Activated T-cell treated with anti-CD3 and anti-CD28 coated beads for 24 hours (primary cell): ENCODE results near the gene ADNP.

ENCODE experiments used
- DNase-seq: peaks from one replicate; pipeline ENCODE4 v3.0.0-alpha.2; 2020; ENCODE audit warnings: low read depth

Gene ADNP

DNA sequence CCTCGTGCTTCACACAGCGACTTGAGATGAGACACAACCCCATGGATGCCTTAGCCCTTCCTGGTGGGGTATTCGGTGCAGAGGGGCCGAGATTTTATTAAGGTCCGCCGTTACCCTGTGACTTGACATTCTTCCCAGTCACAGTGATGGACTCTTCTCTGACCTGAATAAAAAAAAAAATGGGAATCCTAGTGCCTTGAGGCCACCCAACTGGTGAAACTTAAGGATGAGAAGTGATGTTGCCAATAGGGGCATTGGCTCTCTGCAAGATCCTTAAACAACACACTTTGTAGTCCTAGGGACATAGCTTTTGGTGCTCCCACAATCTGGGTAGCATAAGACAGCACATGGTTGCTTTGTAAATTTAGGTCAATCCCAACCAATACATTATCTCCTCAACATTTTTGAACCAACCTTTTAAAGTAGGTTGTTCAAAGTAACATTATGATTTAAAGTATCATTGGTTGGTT is 814 bp upstream of the ADNP start:
- no peak for DNase-seq

DNA sequence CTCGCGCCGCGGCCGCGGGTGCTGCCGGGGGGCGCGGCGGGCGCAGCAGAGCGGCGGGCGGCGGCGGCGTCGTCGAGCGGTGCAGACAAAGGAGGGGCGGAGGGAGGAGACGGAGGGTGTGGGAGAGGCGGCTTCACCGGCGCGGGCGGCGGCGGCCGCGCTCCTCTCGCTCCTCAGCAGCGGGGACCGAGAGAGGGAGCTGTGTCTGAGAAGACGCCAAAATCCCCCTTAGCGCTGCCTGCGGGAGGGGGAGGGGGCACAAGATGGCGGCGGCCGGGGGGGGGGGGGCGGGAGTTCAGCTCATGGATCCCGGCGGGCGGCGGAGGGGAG is 296 bp downstream of the ADNP start:
- no peak for DNase-seq

DNA sequence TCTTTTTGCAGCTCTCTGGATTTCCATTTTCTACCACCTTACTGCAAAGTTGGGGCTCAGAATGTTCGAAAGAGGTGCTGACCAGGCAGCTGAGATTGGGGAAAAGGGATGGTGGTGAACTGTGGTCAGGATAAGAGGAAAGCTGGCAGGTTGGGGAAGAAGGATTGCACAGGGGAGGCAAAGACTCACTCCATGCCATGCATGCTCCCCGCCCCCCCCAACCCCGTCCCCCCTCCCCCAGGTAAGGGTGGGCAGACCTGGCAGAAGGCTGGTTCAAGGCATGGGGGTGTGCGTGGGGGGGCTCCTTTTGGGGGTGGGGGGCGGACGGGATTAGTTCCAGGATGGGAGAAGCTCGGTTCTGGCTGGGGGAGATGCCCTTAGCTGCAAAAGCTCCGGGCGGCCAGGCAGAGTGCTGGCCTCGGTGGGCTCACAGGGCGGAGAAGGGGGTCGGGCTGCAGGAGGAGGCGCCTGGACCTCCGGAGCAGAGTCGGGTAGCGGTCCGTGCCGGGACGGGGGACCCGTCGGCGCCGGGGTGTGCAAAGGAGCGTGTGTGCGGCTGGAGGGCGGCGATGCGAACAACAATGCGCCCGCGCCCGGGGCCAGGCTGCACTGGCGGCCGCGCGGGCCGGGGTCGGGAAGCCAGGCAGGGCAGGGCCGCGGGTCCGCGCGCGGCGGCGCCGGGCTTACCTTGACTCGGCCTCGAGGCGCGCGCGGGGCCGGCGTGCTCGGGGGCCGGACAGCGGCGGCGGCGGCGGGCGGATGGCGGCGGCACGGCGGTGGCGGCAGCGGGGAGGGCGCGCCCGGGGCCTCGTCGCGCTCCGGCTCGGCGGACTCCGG is 880 bp downstream of the ADNP start:
- no peak for DNase-seq

DNA sequence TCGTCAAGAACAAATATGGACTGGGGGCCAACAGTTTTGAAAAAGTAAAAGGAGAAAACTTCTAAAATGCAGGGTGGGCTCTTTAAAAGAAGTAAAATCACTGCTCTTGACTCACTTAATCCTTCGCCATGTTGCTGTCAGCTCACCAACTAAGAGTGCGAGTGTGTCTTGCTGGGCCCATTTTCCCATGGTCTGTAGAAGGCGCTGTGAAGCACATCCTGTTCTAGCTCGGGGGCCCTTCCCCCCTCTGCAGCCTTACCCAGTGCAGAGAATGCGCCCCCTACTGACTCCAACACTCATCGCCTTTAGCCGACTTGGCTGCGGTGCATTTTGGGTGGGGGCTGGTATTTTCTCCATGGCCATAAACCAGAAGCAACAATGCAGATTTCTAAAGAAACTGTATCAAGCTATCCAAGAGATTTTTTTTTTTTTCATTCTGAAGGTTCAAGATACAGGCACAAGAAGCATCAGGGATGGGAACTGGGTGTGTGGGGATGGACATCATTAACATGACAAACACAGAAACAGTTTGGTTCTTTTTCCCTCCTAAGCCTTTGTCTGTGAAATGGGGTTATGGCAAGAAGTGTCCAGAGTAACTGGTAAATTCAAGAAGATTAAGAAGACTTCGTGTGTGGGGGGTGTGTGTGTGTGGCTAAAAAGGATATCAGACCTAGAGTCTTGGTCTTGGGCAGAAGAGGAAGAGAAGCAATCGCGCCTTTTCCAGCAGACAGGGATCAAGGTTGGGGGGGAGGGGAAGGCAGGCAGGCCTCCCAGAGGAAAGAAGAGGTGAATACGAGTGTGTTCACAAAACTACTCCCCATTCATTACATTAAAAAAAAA is 1.7 kb downstream of the ADNP start:
- DNase-seq, result peak; percentile 86

DNA sequence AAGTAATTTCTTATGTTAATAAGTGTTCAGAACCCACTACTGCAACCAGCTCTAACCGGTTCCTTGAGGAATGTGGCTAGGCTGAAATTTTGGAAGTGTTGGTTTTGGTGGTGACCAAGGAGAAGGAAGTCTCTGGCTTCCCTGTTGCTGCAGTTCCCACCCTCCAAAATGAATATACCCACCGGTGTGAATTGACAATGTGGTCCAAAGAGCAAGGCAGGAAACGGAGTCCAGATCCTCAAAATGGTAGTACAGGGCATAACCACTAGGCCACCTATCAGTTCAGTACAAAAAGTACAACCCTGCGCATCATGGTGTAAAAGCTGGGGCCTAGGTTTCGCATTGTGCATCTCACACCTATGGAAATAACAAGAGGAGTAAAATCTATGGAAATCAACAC is 2.8 kb downstream of the ADNP start:
- no peak for DNase-seq

DNA sequence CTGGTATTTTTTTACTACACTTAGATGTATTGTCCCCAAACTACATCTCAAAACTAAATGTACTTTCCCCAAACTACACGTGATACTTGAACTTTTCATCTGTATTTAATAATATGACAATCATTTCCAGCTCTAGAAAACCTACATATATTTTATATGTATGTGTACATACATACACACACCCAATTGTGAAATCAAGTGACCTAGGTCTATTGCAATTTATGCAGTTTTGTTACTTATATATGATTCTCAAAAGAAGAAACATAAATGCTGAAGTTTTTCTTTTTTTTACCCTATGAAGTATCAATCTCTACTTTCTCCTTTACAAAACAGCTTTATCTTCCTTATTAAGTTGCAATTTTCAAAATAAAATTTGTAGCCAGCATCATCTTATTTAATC is 4.7 kb downstream of the ADNP start:
- DNase-seq, result no peak

DNA sequence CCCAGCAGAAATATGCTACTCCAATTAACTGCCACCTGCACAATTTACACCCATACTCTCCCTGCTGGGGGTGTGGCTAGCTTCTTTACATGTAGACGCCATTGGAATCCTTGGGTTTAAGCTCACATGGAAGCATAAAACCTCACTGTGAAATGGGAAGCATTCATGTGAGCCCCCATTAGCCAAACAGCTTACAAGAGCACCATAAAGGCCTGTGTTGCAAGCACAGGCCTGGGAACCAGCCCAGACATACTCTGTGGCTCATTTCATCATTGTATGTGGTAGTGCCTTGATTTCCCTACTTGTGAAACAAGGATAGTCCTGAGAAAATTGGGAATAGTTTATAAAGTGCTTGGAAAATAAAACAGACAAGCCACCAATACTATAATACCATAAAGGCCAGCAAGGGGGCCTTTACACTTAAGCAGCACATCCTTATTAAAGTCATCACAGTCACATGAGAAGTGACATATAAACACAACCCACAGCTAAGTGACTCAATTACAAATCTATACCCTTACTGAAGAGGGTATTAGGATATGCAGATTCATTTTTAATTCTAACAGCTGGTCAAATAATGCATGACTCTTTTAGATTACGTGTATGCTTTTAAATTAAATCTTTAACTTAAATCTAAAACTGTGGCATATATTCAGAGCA is 6.8 kb downstream of the ADNP start:
- DNase-seq, result no peak

DNA sequence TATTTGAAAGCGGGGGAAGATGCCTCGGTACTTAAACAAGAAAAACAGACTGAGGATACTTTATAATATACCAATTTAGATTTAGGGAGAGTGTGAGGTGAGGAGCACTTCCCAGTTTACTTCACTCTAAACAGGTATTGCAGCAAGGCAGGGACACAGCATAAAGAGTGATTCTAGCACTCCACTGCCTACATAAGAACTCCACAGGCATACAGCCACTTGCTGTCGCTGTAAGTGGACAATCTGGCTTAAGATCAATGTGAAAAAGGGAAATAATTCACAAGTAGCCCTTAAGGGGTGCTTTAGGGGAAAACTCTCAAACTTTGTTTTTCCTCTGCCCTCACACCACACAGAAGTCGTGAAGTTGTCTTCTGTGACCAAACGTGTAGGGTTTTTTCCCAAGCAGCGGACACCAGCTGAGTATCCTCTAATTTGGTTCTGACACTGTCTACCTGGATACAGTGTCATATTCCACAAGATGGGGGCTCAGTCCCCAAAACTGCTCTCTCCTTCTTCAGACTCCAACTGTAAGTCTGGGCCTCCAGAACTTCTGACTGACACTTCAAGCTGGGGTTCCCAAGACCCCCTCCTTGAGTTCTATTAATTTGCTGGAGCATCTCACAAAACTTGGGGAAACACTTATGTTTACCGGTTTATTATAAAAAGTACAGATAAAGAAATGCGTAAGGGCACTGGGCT is 9.3 kb downstream of the ADNP start:
- no peak for DNase-seq

DNA sequence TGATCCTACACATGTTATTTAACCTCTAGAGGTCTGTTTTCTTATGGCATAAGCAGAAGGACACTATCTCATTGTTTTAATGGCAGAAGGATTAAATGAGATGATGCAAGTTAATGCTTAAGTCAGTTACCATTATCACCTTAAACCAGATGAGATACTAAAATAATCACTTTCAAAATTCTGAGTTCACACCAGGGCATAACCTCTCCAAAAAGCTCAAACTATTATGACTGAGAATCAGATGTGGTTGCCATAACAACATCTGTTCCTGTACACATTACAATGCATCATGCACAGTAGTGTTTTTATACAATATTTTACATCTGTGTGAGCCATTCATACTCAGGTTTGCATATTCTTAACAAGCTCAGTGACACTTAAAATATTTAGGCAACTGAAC is 10.2 kb downstream of the ADNP start:
- no peak for DNase-seq

DNA sequence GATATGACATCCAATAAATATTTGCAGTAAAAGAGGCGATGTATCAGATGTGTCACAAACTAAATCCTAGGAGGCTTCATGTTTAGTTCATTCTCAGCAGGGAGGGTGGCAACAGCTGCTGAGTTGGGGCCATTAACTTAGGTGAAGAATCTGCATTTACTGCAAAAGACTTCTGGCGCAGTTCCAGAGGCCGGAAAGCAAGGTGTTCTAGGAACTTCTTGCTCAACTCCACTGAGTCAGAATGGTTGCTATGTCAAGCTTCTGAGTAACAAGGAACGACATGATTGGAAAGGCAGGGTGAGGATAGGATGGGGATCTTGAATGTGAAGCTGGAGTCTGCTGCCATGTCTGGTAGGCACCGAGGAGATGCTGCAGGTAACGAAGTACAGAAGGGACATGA is 11.7 kb downstream of the ADNP start:
- no peak for DNase-seq

DNA sequence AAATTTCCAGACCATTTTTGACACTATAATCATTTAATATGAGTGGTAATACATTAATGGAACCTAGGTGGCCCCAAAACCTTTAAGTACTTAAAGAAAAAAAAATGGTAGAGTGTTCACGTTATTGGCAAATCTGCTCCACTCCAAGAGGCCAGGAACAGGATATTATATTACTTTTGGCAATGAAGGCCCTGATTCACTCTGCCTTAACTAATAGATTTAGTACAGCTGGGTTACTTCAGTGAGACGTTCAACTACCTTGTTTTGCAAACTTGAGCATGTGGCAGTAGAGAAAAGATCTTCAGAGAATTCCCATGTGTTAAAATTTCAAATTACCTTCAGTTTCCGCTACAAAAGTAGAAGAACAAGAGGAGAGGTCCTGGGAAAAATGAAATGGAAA is 12.8 kb downstream of the ADNP start:
- no peak for DNase-seq

DNA sequence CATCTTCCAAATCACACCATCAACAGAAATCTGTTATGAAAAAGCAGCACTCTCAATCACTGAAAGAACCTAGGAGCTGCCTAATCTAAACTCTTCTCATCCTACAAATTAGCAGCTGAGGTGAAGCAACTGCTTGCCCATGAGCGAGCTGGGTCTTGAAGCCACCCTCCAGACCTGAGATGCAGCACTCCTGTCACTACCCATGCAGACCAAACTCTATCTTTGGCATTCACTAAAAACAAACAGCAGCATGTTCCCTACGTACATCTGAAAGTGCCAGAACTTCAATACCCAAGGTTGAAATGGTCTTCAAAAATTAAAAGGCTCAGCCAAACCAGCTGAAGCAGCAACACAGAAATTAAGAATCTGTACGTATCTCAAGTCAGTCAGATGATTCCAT is 14.3 kb downstream of the ADNP start:
- no peak for DNase-seq

DNA sequence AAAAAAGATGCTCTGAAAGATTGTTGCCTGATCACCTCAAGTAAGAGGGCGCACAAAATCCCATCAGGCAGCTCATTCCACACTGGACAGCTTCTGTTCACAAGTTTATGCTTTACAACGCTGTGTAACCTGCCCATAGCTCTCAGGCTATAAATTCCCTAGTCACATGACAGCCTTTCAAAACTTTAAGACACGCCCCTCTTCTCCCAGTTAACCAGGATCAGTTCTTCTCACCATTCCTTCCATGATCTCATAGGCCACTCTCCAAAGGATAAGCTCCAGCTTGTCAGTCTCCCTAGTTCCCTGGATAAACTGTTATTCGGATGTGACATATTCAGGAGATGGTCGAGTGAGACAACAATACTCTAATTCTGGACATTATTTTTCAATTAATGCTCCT is 15.0 kb downstream of the ADNP start:
- no peak for DNase-seq

DNA sequence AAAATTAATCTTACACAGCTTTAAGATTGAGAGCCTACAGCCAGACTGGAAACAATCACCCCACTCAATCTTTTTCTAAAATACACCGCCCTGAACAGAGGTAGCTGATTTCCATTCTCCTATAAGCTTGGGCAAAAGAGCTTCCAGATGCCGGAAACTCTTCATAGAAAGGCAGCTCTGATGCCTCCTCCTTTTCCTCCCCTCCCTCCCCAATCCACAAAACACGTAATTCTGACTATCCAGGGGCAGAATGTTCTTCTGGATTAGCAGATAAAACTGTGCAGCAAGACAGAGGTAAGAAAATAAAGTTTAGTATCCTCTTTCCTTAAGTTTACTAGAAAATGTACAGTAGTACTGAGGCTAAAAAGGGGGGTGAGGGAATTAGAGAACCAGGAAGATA is 15.8 kb downstream of the ADNP start:
- DNase-seq, result no peak

DNA sequence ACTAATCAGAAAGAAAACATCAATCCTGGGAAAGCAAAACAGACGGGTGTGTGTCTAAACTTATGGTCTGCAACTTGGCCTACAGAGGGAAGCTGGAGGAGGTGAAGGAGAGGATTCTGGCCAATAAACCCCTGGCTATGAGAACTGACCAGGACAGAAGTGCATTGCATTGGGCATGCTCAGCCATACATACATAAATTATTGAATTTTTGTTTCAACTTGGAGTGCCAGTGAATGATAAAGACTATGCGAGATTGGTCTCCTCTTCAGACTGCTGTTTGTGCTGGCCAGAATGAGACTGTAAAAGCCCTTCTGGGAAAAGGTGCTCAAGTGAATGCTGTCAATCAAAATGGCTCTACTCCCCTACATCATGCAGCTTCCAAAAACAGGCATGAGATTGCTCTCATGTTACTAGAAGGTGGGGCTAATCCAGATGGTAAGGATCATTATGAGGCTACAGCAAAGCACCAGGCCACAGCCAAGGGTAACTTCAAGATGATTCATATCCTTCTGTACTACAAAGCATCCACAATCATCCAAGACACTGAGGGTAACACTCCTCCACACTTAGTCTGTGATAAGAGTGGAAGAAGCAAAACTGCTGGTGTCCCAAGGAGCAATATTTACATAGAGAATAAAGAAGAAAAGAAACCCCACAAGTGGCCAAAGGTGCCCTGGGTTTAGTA is 17.4 kb downstream of the ADNP start:
- no peak for DNase-seq

DNA sequence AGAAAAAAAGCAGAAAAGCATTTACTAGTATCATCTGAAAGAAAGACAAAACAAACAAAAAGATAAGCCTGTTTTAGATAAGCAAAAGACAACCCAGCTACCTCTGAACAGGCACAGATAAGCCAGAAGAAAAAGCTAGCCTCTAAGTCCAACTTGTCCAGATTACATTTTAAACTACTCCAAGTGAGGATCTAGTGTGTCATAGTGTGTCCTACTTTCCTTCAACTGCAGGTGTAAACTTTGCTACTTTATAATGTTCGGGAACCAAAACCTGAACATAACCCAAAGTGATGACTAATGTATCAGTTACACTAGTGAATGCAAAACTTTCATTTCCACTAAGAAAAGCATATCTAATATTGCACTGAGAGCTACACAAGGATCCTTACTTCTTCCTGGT is 19.5 kb downstream of the ADNP start:
- DNase-seq, result no peak

DNA sequence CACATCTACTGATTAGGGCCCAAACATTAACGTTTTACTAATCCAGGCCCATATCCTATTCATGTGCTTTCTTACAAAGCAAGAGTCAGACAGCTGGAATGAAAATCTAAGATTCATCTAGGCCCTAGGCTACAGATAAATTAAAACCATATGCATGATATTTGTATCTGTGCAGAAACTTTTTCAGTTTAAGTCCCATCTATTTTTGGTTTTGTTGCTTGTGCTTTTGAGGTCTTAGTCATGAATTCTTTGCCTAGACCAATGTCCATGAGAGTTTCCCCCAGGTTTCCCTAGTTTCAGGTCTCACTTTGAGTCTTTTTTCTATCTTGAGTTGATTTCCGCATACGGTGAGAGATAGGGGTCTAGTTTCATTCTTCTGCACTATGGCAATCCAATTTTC is 20.2 kb downstream of the ADNP start:
- no peak for DNase-seq

DNA sequence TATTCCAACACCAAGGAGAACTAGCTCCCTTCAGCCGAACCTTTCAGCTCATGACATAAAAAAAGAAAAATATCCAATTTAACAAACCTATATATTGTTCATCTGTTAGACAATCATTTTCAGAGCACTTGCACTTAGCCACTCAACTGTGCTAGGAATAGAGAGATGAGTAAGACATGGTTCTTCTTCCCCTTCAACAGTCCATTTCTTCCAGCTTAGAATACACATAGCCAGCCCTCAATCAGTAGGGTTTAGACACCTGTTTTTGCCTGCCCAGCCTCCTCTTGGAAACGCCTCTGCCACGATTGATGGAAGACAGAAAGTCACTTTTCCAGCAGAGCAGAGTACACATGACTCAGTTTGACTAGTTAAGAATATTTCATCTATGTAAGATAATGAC is 21.8 kb downstream of the ADNP start:
- no peak for DNase-seq

DNA sequence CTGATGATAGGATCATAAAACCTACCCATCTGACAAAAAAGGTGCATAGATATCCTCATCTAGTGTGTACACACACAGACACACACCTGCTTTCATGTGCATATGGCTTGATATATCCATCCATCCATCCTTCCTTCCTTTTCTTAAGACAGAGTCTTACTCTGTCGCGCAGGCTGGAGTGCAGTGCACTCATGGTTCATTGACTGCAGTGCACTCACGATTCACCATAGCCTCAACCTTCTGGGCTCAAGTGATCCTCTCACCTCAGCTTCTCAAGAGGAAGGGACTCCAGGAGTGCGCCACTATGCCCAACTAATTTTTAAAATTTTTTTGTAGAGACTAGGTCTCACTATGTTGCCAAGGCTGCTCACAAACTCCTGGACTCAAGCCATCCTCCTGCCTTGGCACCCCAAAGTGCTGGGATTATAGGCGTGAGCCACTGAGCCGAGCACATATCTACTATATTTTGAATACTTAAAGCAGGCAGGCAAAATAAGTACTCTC is 27.1 kb downstream of the ADNP start:
- DNase-seq, result no peak

DNA sequence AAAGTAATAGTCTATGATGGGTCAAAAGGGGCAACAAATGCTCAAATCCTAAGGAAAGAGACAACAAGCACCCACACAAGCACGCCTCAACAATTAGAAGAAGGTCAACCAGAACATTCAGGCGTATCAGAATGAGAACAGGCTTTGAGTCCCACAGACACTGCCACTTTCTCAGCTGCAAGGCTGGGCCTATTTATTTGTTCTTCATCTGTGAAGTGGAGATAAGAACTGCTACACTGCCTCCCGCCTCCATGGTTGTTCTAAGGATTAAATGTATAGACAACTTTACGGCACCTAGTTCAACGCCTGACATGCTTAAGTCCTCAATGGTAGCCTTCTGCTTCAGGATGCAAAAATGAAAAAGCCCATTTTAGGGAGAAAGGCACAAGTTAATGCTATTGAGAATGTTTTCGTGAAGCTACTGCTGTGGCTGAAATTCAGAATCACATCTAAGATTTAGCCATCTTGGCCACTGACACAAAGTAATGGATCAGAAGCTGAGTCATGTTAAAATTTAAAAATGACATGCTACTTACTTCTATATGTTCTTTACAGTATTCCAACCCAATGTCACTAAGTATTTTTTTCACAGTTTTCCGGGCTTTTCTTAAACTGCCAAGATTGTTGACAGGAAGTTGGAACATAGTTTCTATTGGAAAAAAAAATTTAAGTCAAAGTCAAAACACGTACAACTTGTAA is 27.7 kb downstream of the ADNP start:
- no peak for DNase-seq

DNA sequence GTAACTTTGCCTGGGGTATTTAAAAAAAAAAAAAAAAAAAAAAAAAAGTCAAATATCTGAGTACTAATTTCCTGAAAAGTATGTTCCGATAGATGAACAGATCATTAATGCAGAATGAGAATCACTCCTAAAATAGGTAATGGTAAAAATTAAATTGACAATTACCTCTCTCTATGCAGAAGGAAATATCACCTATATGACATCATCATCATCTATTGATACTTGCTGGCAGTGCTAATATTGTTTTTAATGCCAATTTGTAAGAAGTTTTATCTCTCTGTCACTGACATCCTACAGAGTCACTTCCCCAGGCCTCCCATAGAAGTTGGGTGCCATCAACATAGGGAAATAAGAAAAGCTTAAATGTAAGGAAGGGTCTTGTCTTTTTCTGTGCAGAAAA is 29.9 kb downstream of the ADNP start:
- DNase-seq, result no peak
